Psoas muscle (tissue), 8 donors: Measurements from ENCODE around the gene MRPS27. TPM values are rescaled to one million over a fixed set of nuclear protein-coding genes. Genes with fewer than 3 reads are reported as not detected.

ENCODE experiments used
- ATAC-seq, 4 donors: fragments of 200-7000 bp; cut with Tn5 transposase; one replicate each; pipeline ENCODE4 v1.9.1; 2020; ENCODE audit warnings: moderate library complexity in 3 of 4, mild to moderate bottlenecking in 2 of 4
- DNase-seq, 2 donors: peaks; one replicate each; pipeline ENCODE4 v3.0.0-alpha.2; 2020
- H3K27ac ChIP-seq: fragments of 200-600 bp; one replicate; pipeline ENCODE4 v1.8.0; 2022
- H3K27me3 ChIP-seq, 3 donors: fragments of 200-600 bp in 1 of 3; one replicate each; pipeline versions ENCODE4 v1.6.1 to v1.8.0; 2013 to 2022; ENCODE audit warnings: low read length in 2 of 3, mild to moderate bottlenecking in 2 of 3, moderate library complexity in 1 of 3; ENCODE audit not compliant: insufficient read depth in 3 of 3
- H3K36me3 ChIP-seq, 2 donors: fragments of 200-600 bp in 1 of 2; one replicate each; pipeline versions ENCODE4 v1.6.1 to v1.8.0; 2013 to 2022; ENCODE audit warnings: low read depth in 1 of 2, mild to moderate bottlenecking in 1 of 2, moderate library complexity in 1 of 2; ENCODE audit not compliant: insufficient read depth in 1 of 2
- H3K4me1 ChIP-seq: fragments of 200-600 bp; one replicate; pipeline ENCODE4 v1.8.0; 2022
- H3K4me3 ChIP-seq: fragments of 200-600 bp; one replicate; pipeline ENCODE4 v1.8.0; 2022; ENCODE audit warnings: mild to moderate bottlenecking
- H3K9me3 ChIP-seq: fragments of 200-600 bp; one replicate; pipeline ENCODE4 v1.8.0; 2022
- WGBS, 3 donors: extraction: QIAGEN DNeasy Blood & Tissue Kit; methylation state at CpG; one replicate each; pipeline versions ENCODE4 v1.1.6 to v1.1.7; 2013; 5-methylcytosine and 5-hydroxymethylcytosine counted together
- intact Hi-C, 2 donors: fragments of 100-400 bp; cut with DNase I; formaldehyde crosslinking; loops; one replicate each; pipeline versions ENCODE4 v1.11.0 to v1.14.2; 2022
- polyA plus RNA-seq, 3 donors: library from polyadenylated mRNA; stranded (reverse); fragments of 200-250 nt; gene quantifications; one replicate each; pipeline ENCODE4 v1.2.3, GENCODE V29; 2013
- total RNA-seq, 4 donors: library from RNA; stranded (reverse); fragmentation: NEBNext Ultra II Directional in 2 of 4; extraction: Animal tissue kit (Norgen Biotek cat#: 25700) in 2 of 4; gene quantifications; one replicate each; pipeline versions ENCODE4 v1.2.1 to v1.2.4, GENCODE V29; 2021 to 2023
- TF ChIP-seq, protein P1 (sequence below): fragments of 200-600 bp; IDR thresholded peaks from one replicate; pipeline ENCODE4 v1.8.0; 2022; ENCODE audit warnings: antibody characterized with exemption
- donor health status: healthy with polysubstance abuse.
- donor health status: DM: no; HTN: no; CAD: no; lungs with moderate emphysema.
- donor health status: Bipolar disorder and iron deficiency.
- donor health status: healthy.
- donor health status: DM: yes; HTN: yes; CAD: no.
- donor health status: DM: no; HTN: no; CAD: no.
- donor health status: DM: no; HTN: no; CAD: no.
- donor health status: DM: yes; HTN: yes; CAD: no.

Gene MRPS27
- total and polyA plus RNA-seq, 7 donors: 34.9 to 76.9 (median 55.5) TPM

GRCh38 chr5:72281430-72281763, 38.6 kb downstream of the MRPS27 start:
- Histone ChIP-seq H3K27ac (no peak overlapping the region), H3K9me3 (no peaks in the 10 kb centered on the region), H3K27me3 (no peaks in the 10 kb centered on the region), H3K4me3 (no peak overlapping the region), H3K36me3 (peaks cover 0 to 5% of the 10 kb centered on the region in 2 donors), H3K4me1 (peaks cover 14% of the 10 kb centered on the region)
- DNase-seq: no peak
- WGBS, 3 donors: 62 to 89% (median 86%) methylated on average over 1 of the region's 1 CpG
- intact Hi-C loops: no loop called here
- TF ChIP-seq, protein P1, sequence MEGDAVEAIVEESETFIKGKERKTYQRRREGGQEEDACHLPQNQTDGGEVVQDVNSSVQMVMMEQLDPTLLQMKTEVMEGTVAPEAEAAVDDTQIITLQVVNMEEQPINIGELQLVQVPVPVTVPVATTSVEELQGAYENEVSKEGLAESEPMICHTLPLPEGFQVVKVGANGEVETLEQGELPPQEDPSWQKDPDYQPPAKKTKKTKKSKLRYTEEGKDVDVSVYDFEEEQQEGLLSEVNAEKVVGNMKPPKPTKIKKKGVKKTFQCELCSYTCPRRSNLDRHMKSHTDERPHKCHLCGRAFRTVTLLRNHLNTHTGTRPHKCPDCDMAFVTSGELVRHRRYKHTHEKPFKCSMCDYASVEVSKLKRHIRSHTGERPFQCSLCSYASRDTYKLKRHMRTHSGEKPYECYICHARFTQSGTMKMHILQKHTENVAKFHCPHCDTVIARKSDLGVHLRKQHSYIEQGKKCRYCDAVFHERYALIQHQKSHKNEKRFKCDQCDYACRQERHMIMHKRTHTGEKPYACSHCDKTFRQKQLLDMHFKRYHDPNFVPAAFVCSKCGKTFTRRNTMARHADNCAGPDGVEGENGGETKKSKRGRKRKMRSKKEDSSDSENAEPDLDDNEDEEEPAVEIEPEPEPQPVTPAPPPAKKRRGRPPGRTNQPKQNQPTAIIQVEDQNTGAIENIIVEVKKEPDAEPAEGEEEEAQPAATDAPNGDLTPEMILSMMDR: no peak
- peak in 1 of 4 donors; percentile 37 for ATAC-seq

- ATAC-seq: peak in 1 of 4 donors; percentile 53
Observed at GRCh38 chr5:72280581-72281069, 39.4 kb downstream of the MRPS27 start.

DNA sequence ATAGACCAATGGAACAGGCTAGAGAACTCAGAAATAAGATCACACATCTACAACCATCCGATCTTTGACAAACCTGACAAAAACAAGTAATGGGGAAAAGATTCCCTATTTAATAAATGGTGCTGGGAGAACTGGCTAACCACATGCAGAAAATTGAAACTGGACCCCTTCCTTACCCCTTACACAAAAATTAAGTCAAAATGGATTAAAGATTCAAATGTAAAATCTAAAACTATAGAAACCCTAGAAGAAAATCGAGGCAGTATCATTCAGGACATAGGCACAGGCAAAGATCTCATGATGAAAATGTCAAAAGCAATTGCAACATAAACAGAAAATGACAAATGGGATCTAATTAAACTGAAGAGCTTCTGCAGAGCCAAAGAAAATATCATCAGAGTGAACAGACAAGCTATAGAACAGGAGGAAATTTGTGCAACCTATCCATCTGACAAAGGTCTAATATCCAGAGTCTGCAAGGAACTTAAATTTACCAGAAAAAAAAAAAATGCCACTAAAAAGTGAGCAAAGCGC, 43.8 kb downstream of the MRPS27 start:
- TF ChIP-seq, protein P1: no peak
- no peaks in the 10 kb centered on the region for H3K36me3 ChIP-seq
- no peaks in the 10 kb centered on the region for H3K9me3 ChIP-seq
- 97 to 99% (median 97%) methylated on average over 3 of the region's 3 CpGs for WGBS, 3 donors
- H3K27ac ChIP-seq: no peak overlapping the region
- H3K27me3 ChIP-seq: no peaks in the 10 kb centered on the region
- no peak for DNase-seq
- no peak overlapping the region for H3K4me3 ChIP-seq
- peaks cover 1% of the 10 kb centered on the region for H3K4me1 ChIP-seq
- intact Hi-C loops: no loop called here
- no peak for ATAC-seq

More at GRCh38 chr5:72280581-72281069, 39.4 kb downstream of the MRPS27 start:
- Histone ChIP-seq H3K4me1 (peaks cover 14% of the 10 kb centered on the region), H3K4me3 (no peak overlapping the region), H3K36me3 (no peaks in the 10 kb centered on the region), H3K27ac (no peak overlapping the region), H3K27me3 (no peaks in the 10 kb centered on the region), H3K9me3 (no peaks in the 10 kb centered on the region)
- no peak for DNase-seq
- WGBS, 3 donors: 41 to 72% (median 44%) methylated on average over 2 of the region's 2 CpGs
- intact Hi-C loops: no loop called here
- TF ChIP-seq, protein P1: peak; percentile 38

DNA sequence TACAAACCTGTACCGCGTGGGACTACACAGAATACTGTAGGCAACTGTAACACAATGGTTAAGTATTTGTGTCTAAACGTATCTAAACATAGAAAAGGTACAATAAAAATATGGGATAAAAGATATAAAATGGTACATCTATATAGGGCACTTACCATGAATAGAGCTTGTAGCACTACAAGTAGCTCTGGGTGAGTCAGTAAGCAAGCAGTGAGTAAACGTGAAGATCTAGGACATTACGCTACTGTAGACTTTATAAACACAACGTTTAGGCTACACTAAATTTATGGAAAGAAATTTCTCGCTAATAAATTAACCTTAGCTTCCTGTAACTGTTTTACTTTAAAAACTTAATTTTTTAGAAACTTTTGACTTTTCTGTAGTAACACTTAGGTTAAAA, 46.5 kb downstream of the MRPS27 start:
- WGBS, 3 donors: 95 to 96% (median 95%) methylated on average over 7 of the region's 7 CpGs
- no peak overlapping the region for H3K4me3 ChIP-seq
- no peaks in the 10 kb centered on the region for H3K27me3 ChIP-seq
- no peaks in the 10 kb centered on the region for H3K36me3 ChIP-seq
- no peaks in the 10 kb centered on the region for H3K4me1 ChIP-seq
- H3K9me3 ChIP-seq: no peaks in the 10 kb centered on the region
- ATAC-seq: no peak
- TF ChIP-seq, protein P1: no peak
- H3K27ac ChIP-seq: no peak overlapping the region
- intact Hi-C loops: no loop called here
- no peak for DNase-seq

DNA sequence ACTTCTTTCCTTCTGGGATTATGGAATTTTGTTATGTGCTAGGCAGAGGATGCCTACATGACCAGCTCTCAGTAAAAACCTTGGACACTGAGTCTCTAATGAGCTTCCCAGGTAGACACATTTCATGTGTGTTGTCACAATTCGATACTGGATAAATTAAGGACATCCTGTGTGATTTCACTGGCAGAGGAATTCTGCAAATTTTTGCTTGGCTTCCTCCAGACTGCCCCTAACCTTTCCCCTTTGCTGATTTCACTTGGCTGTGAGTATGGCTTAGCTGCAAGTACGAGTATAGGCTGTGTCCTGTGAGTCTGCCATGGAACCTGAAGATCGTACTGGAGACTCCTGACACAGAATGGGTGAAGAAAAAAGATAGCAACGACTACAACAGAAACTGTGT, 47.6 kb downstream of the MRPS27 start:
- no peak overlapping the region for H3K4me3 ChIP-seq
- intact Hi-C loops: no loop called here

More for the DNA sequence above, 47.6 kb downstream of the MRPS27 start:
- TF ChIP-seq, protein P1: no peak
- Histone ChIP-seq H3K27ac (no peak overlapping the region), H3K27me3 (no peaks in the 10 kb centered on the region), H3K36me3 (no peaks in the 10 kb centered on the region), H3K4me1 (peaks cover 7% of the 10 kb centered on the region), H3K9me3 (no peaks in the 10 kb centered on the region)
- WGBS, 3 donors: 60 to 73% (median 73%) methylated on average over 4 of the region's 4 CpGs
- DNase-seq (no peak), ATAC-seq (no peak)
